Cardiac muscle cell (in vitro differentiated cells and primary cell): ENCODE results near the gene ICAM2. TPM values are rescaled to one million over a fixed set of nuclear protein-coding genes. Genes with fewer than 3 reads are reported as not detected.

Experiments used
- DNase-seq, 2 donors: peaks; one replicate each; pipeline versions ENCODE4 v3.0.0 to v3.0.0-alpha.2; 2010 to 2017; ENCODE audit warnings: low read depth in 1 of 2, low spot score in 1 of 2
- H3K27ac ChIP-seq: fragments of 200-600 bp; sonication (generic); 2 replicates; pipeline ENCODE4 v1.5.1; 2016
- H3K27me3 ChIP-seq: fragments of 200-600 bp; sonication (generic); 2 replicates; pipeline ENCODE4 v1.6.0; 2016; ENCODE audit warnings: control low read depth
- H3K36me3 ChIP-seq: fragments of 200-600 bp; sonication (generic); 2 replicates; pipeline ENCODE4 v1.5.1; 2016; ENCODE audit warnings: control low read depth
- H3K4me1 ChIP-seq: fragments of 200-600 bp; sonication (generic); 2 replicates; pipeline ENCODE4 v1.8.1; 2017; ENCODE audit warnings: low read depth, mild to moderate bottlenecking, mixed run types
- H3K4me3 ChIP-seq: fragments of 200-600 bp; sonication (generic); 2 replicates; pipeline ENCODE4 v1.5.1; 2016; ENCODE audit warnings: mild to moderate bottlenecking
- H3K9me3 ChIP-seq: fragments of 200-600 bp; sonication (generic); 2 replicates; pipeline ENCODE4 v1.5.1; 2017; ENCODE audit warnings: low read depth, mild to moderate bottlenecking, control low read depth
- polyA plus RNA-seq: library from polyadenylated mRNA; unstranded; fragments of >200 nt; fragmentation: Nextera tagmentation; extraction: Ambion mirVana; gene quantifications from 2 replicates; pipeline ENCODE4 v1.2.1, GENCODE V29; 2016
- total RNA-seq: library from RNA; depleted of rRNA; stranded (reverse); fragments of >200 nt; gene quantifications from 2 replicates; pipeline ENCODE4 v1.2.3, GENCODE V29; 2016
- TF ChIP-seq, protein P1 (sequence below): IDR thresholded peaks from 2 replicates; pipeline ENCODE4 v1.5.1; 2012; ENCODE audit warnings: low read depth, mild to moderate bottlenecking, low read length

ICAM2 gene
- total and polyA plus RNA-seq, 2 experiments from 2014 or later: 1.1 TPM; not detected in 1

DNA sequence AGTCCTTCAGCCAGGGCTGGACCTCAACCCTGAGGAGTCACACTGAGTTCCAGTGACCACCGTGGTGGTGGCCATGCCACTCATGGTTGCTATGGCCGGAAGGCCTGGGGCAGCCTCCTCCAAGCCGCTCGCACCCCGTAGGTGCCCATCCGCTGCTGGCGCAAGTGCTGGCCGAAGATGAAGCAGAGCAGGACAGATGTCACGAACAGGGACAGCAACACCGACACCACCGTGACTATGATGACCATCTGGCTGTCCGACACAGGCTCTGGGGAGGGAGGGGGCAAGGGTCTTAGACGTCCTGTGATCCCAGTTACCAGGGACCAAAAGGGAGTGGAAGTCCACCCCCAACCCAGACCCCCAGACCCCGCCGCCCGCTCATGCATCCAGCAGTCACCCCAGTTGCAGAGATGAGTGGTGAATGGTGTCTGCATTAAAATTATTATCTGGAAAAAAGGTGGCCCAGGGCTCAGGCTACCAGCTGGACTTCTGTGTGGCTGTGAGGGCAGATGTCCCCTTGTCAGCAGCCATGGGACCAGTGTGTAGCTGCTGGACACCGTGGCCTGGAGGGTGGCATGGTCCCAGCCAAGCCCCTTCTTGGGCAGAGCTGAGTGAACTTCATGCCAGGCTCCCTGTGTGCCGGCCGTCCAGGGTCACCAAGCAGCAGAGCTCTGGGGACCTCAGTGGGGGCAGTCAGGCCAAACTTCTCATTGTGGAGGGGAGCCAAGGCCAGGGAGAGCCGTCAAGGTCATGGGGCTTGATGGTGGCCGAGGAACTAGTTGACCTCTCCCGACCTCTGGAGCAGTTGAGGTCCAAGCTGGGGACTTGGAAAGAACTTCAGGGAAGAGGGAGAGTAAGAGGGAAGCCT, 17.5 kb downstream of the ICAM2 start:
- no peaks in the 10 kb centered on the region for H3K36me3 ChIP-seq
- no peak overlapping the region for H3K27ac ChIP-seq
- TF ChIP-seq, protein P1, sequence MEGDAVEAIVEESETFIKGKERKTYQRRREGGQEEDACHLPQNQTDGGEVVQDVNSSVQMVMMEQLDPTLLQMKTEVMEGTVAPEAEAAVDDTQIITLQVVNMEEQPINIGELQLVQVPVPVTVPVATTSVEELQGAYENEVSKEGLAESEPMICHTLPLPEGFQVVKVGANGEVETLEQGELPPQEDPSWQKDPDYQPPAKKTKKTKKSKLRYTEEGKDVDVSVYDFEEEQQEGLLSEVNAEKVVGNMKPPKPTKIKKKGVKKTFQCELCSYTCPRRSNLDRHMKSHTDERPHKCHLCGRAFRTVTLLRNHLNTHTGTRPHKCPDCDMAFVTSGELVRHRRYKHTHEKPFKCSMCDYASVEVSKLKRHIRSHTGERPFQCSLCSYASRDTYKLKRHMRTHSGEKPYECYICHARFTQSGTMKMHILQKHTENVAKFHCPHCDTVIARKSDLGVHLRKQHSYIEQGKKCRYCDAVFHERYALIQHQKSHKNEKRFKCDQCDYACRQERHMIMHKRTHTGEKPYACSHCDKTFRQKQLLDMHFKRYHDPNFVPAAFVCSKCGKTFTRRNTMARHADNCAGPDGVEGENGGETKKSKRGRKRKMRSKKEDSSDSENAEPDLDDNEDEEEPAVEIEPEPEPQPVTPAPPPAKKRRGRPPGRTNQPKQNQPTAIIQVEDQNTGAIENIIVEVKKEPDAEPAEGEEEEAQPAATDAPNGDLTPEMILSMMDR: no peak
- no peak for DNase-seq
- no peaks in the 10 kb centered on the region for H3K4me1 ChIP-seq
- no peak overlapping the region for H3K4me3 ChIP-seq
- H3K27me3 ChIP-seq: no peaks in the 10 kb centered on the region
- no peaks in the 10 kb centered on the region for H3K9me3 ChIP-seq

DNA sequence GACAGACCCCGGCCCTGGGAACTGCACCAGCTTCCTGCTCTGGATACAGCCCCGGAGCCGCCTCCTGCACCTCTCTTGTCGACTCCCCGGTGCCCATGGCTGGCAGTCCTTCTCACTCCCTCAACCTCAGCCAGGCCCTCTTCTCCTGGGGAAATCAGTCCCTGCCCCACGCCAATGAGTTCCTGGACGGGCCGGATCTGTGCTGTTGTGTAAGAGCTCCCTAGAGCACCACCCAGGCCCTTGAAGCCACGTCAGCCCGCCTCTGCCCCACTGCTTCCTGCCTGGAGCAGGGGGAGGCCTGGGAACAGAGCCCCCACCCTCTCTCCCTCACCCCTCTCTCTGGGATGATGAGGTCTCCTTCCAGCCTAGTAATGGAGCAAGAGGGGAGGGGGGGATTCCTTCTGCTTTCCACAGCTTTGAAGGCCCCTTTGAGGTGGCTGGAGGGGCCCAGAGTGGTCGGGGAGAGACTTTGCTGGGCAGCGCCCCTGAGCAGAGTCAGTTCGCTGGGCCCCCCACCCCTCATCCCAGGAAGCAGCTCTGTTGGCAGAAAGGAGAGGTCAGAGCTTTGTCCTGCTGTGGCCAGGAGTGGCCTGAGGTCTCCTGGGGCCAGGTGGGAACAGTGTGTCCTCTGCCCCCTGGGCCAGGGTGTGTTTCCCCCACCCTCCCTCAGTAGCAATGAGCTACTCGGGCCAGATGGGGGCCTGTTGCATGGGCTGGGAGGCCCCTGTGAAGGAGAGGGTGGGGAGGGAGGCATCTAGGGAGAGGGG, 18.5 kb downstream of the ICAM2 start:
- Histone ChIP-seq H3K27ac (no peak overlapping the region), H3K27me3 (peaks cover 7% of the 10 kb centered on the region), H3K36me3 (no peaks in the 10 kb centered on the region), H3K9me3 (no peaks in the 10 kb centered on the region), H3K4me1 (no peaks in the 10 kb centered on the region), H3K4me3 (no peak overlapping the region)
- TF ChIP-seq, protein P1: no peak
- peak in 1 of 2 donors; percentile 74 for DNase-seq

DNA sequence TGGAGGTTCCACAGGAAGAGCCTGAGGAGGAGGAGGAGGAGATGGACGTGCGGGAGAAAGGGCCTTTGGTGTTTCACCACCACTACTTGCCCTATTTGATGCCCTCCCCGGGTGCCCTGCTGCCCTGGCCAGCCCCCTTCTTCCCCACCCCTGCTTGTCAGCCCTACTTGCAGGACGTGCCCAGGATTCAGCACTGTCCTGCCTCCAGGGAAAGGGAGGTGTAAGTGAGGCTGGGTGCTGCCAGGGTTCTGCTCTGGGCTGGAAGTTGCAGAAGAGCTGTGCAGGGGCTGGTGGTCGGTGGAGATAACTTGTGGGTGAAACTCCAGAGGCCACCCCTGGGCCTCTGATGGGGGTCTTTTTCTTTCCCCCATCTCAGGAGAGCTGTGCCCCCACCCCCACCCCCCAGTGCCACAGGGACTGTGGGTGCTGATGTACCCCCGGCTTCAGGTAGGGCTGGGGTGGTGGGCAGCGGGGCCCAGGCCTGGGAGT, 19.3 kb downstream of the ICAM2 start:
- Histone ChIP-seq H3K27me3 (peaks cover 13% of the 10 kb centered on the region), H3K4me3 (no peak overlapping the region), H3K9me3 (no peaks in the 10 kb centered on the region), H3K4me1 (no peaks in the 10 kb centered on the region), H3K27ac (no peak overlapping the region), H3K36me3 (no peaks in the 10 kb centered on the region)
- TF ChIP-seq, protein P1: no peak
- no peak for DNase-seq

DNA sequence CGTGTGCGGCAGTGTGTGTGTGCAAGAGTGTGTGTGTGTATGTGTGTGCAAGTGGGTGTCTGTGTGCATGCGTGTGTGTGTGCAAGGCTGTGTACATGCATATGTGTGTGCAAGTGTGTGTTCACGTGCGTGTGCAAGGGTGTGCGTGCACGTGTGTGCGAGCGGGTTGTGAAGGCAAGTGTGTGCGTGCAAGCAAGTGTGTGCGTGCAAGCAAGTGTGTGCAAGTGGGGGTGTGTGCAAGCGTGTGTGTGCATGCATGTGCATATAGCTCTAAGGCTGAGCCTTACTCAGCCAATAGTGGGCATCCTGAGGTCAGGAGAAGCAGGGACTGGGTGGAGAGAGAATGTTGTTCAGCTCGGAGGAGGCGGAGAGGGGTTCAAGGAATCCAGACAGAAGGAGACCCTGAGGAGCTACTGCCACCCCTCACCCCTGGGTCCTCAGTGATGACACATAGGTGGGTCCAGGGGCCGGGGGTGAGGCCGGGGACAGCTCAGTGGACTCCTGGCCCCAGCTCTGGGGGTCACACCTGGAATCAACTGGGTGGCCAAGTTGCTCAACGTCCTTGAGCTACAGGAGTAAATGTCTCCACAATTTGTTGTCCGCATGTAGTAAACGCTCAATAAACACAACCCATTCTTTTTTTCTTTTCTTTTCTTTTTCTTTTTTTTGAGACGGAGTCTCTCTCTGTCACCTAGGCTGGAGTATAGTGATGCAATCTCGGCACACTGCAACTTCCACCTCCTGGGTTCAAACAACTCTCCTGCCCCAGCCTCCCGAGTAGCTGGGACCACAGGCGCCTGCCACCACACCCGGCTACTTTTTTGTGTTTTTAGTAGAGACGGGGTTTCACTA, 20.5 kb downstream of the ICAM2 start:
- no peaks in the 10 kb centered on the region for H3K36me3 ChIP-seq
- H3K27ac ChIP-seq: no peak overlapping the region
- no peak overlapping the region for H3K4me3 ChIP-seq
- H3K9me3 ChIP-seq: no peaks in the 10 kb centered on the region
- no peak for DNase-seq
- TF ChIP-seq, protein P1: no peak
- H3K27me3 ChIP-seq: peaks cover 20% of the 10 kb centered on the region
- H3K4me1 ChIP-seq: no peaks in the 10 kb centered on the region
